C4-2B (cell line): Measurements from ENCODE around the gene MOSMO.

Experiments used
- CTCF ChIP-seq: fragments of 450-650 bp; conservative IDR thresholded peaks from 2 replicates; pipeline ENCODE4 v1.5.1; 2017; ENCODE audit warnings: mild to moderate bottlenecking
- ZFX ChIP-seq: fragments of 450-650 bp; IDR thresholded peaks from 2 replicates; pipeline ENCODE4 v1.6.1; 2017

GRCh38 chr16:22071331-22071910, 63.5 kb downstream of the MOSMO start:
- no peak for TF ChIP-seq CTCF
- TF ChIP-seq ZFX = no peak
